GM18508 (cell line): ENCODE data around the gene RSPO1.
"Not testable (repeated sequence)": the region's sequence is repeated elsewhere in the genome, so short reads cannot be mapped to it uniquely, and the experiment has no call there.

Source experiments
- ATAC-seq: cut with Tn5 transposase; IDR thresholded peaks from one replicate; pipeline ENCODE4 v1.9.1; 2021; ENCODE audit warnings: moderate number of reproducible peaks; ENCODE audit not compliant: insufficient read depth, unreplicated experiment

Gene RSPO1

GRCh38 chr1:37584544-37584943 lies 50.1 kb downstream of the RSPO1 start:
- ATAC-seq, result not testable (repeated sequence)

DNA sequence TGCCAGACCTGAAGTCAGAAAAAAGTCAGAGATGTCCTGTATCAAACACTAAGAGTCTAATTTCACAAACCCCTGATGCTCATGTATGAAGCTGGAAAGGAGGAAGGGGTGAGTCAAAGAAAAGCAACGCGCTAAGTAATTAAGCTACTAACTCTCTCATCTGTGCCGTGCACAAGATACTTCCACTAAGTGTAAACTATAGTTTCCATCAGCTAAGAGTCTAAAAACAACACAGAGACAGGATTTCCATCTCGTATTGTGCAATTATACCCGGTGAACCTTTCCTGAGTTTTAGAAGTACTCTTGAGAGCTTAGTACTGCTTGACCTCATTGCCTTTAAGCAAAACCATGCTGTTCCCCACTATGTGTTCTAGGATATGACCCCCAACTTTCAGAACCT lies 59.0 kb downstream of the RSPO1 start:
- no peak for ATAC-seq

DNA sequence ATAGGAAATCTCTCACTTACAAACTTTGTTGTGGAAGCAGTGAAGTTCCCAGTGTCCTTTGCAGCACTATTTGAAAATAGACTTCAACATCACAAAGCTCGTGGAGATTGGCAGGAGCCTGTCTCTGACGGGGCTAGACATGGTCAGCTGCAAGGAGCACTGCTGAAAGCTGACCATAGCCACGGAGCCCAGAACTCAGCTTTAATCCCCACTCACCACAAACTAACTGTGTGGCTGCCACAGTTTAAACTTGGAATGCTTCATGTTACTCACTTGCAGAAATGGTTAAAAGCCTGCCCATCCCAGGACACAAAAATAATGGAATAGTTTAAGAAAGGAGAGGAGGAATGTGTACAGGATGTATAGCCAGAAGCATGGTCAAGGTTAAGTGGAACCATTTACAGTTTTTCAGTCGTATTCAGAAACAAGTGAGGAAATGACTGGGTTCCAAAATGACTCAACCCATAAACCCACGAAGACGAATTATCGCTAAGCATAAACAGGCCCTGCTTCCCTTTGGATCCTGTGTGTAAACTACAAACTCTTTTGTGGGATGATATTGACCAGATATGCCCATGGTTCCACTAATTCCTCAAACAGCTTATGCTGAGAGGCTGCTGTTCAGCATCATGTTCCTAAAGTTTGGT lies 59.7 kb downstream of the RSPO1 start:
- ATAC-seq, result no peak

DNA sequence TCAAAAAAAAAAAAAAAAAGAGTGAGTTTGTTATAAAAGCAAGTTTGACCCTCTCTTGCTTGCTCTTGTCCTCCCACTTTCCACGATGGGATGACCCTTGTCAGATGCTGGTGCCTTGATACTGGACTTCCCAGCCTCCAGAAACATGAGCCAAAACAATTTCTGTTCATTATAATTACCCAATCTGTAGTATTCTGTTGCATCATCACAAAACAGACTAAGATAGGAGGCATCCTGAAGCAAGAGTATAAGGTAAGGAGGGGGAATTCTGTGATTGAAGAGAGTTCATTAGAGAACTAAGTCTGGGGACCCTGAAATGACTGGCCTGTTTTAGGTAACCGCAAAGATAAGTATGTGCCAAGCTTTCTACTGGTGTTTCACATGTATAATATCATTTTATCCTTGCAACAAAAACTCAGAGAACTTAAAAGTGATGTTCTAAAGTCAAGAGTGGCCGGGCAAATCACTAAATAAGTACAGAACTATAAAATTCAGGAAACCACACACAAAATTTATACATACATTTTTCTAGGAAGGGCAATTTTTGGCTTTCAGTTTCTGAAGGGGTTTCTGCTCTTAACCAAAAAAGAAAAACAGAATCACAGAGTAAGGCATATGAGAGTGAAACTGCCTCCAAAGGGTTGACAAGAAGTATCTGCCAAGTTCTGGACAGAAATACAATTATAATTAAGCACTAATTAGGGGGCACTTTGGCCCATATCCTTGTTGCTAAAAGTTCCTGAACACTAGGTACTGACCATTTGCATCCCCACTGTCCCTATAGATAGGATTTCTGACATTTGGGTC lies 64.0 kb downstream of the RSPO1 start:
- no peak for ATAC-seq

- ATAC-seq, result no peak
These were observed 67.7 kb downstream of the RSPO1 start for GRCh38 chr1:37567023-37567422.

DNA sequence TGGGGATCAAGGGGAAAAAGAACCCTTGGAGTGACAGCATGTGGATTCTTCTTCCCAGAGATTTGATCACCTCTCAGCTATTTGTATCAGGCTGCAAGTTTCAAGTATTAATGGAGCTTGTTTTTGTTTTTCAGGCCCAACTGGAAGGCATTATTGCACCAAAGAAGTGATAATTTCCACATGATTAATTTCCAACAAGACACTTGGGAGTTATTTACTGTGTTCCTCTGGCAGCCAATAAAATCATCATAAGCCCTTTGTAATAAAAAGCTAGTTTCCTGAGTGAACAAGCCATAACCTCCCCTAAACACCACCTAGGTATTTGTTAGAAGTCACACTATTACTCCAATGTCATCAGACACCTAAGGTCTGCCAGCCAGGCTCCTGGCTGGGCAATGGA lies 69.8 kb downstream of the RSPO1 start:
- no peak for ATAC-seq

GRCh38 chr1:37562984-37563383 lies 71.7 kb downstream of the RSPO1 start:
- ATAC-seq, result no peak
